Caco-2 (cell line): ENCODE measurements around the gene CMSS1. TPM values are rescaled to one million over a fixed set of nuclear protein-coding genes. Genes with fewer than 3 reads are reported as not detected.

ENCODE experiments used
- BruUV-seq: library from RNA; stranded (reverse); fragments of 400-500 nt; replicated peaks from 2 replicates; lab custom pipeline; 2021; lab: Mats Ljungman, UMichigan
- CTCF ChIA-PET: fragments of 300-600 bp; sonication (Branson Sonifier 250); formaldehyde crosslinking; loops from one replicate; lab custom pipeline; 2022; ENCODE audit warnings: antibody characterized with exemption; lab: Charles Lee
- POLR2A ChIA-PET: fragments of 300-600 bp; sonication (Branson Sonifier 250); formaldehyde crosslinking; loops from one replicate; lab custom pipeline; 2022; ENCODE audit warnings: antibody characterized with exemption; lab: Charles Lee
- DNase-seq, 2 experiments: peaks; one replicate each; pipeline versions ENCODE4 v3.0.0 to v3.0.0-alpha.2; 2020 to 2022
- H3K27me3 ChIP-seq: replicated peaks from 2 replicates; pipeline ENCODE4 v1.6.0; 2011; ENCODE audit warnings: low read length; ENCODE audit not compliant: control insufficient read depth, insufficient read depth
- H3K36me3 ChIP-seq: 2 replicates; pipeline ENCODE4 v1.5.1; 2011; ENCODE audit warnings: low read length; ENCODE audit not compliant: control insufficient read depth, insufficient read depth
- H3K4me1 ChIP-seq: fragments of 250-450 bp; sonication (Bioruptor Pico); 2 replicates; pipeline ENCODE4 v1.5.1; 2020; ENCODE audit warnings: mild to moderate bottlenecking
- H3K4me3 ChIP-seq: 2 replicates; pipeline ENCODE4 v1.5.1; 2011; ENCODE audit warnings: low read depth, mild to moderate bottlenecking, control low read depth, low read length
- H3K9me3 ChIP-seq: fragments of 250-450 bp; sonication (Bioruptor Pico); 2 replicates; pipeline ENCODE4 v1.5.1; 2020; ENCODE audit warnings: mild to moderate bottlenecking, moderate library complexity
- H3K27ac Mint-ChIP-seq: one replicate; pipeline ENCODE4 v1.8.0; 2022; ENCODE audit warnings: mixed read lengths; ENCODE audit not compliant: unreplicated experiment
- H3K27me3 Mint-ChIP-seq: one replicate; pipeline ENCODE4 v1.8.0; 2022; ENCODE audit warnings: mixed read lengths; ENCODE audit not compliant: insufficient read depth, unreplicated experiment
- H3K36me3 Mint-ChIP-seq: one replicate; pipeline ENCODE4 v1.8.0; 2022; ENCODE audit warnings: mild to moderate bottlenecking, mixed read lengths; ENCODE audit not compliant: insufficient read depth, unreplicated experiment
- H3K4me1 Mint-ChIP-seq: one replicate; pipeline ENCODE4 v1.8.0; 2022; ENCODE audit warnings: low read depth, mixed read lengths; ENCODE audit not compliant: unreplicated experiment
- H3K4me3 Mint-ChIP-seq: one replicate; pipeline ENCODE4 v1.8.0; 2022; ENCODE audit warnings: mild to moderate bottlenecking, moderate library complexity, mixed read lengths; ENCODE audit not compliant: unreplicated experiment
- H3K9me3 Mint-ChIP-seq: one replicate; pipeline ENCODE4 v1.8.0; 2022; ENCODE audit warnings: mixed read lengths; ENCODE audit not compliant: unreplicated experiment
- CTCF ChIP-seq, 2 experiments: fragments of 200-600 bp in 1 of 2; IDR thresholded peaks; 1 replicate in 1 of 2; 2 replicates in 1 of 2; pipeline versions ENCODE4 v1.5.1 to v1.8.0; 2011 to 2022; ENCODE audit warnings: antibody characterized with exemption in 1 of 2, control low read depth in 1 of 2, inconsistent platforms in 1 of 2, low read depth in 1 of 2, low read length in 1 of 2, mild to moderate bottlenecking in 1 of 2, moderate library complexity in 1 of 2; ENCODE audit not compliant: insufficient read depth in 1 of 2, severe bottlenecking in 1 of 2, unreplicated experiment in 1 of 2
- intact Hi-C: fragments of 100-400 bp; cut with micrococcal nuclease; formaldehyde crosslinking; loops from one replicate; pipeline ENCODE4 v1.10.0; 2022; ENCODE audit not compliant: unreplicated experiment
- total RNA-seq: library from RNA; stranded (reverse); gene quantifications from 2 replicates; pipeline ENCODE4 v1.2.3, GENCODE V29; 2022

CMSS1 gene
- total RNA-seq, 1 experiment from 2014 or later: 54.4 TPM

- no peaks in the 10 kb centered on the region for H3K36me3 Mint-ChIP-seq
- BruUV-seq: no TSS peak
- intact Hi-C loops: no loop called here
- H3K9me3 Mint-ChIP-seq: peaks cover 9% of the 10 kb centered on the region
- Histone ChIP-seq H3K27me3 (no peaks in the 10 kb centered on the region), H3K4me3 (no peak overlapping the region), H3K9me3 (no peaks in the 10 kb centered on the region), H3K4me1 (peaks cover 43% of the 10 kb centered on the region), H3K36me3 (no peaks in the 10 kb centered on the region)
- no peak for DNase-seq
- TF ChIP-seq CTCF (IDR thresholded peaks at IDR 0.05; ENCODE audit: insufficient read depth in 1 of 2, low read depth in 1 of 2, low read length in 1 of 2, severe bottlenecking in 1 of 2, unreplicated experiment in 1 of 2): no peak
- no peaks in the 10 kb centered on the region for H3K27me3 Mint-ChIP-seq
- peak overlapping the region; percentile 73 for H3K27ac Mint-ChIP-seq
- H3K4me1 Mint-ChIP-seq: peaks cover 53% of the 10 kb centered on the region
- H3K4me3 Mint-ChIP-seq: no peak overlapping the region
- POLR2A ChIA-PET: interaction anchor here (0.6 kb wide), 1 partner anchor 17 kb away, joined by 4 read pairs; no protein-coding TSS in a partner anchor
- CTCF ChIA-PET: interaction anchor here (1.3 kb wide), 1 partner anchor 215 kb away, joined by 5 read pairs; no protein-coding TSS in a partner anchor
Observed at GRCh38 chr3:100057716-100058575, 240.3 kb downstream of the CMSS1 start.

GRCh38 chr3:100059472-100059871 lies 241.8 kb downstream of the CMSS1 start:
- Histone ChIP-seq H3K36me3 (no peaks in the 10 kb centered on the region), H3K4me1 (peaks cover 30% of the 10 kb centered on the region), H3K9me3 (no peaks in the 10 kb centered on the region), H3K27me3 (no peaks in the 10 kb centered on the region), H3K4me3 (no peak overlapping the region)
- ChIA-PET POLR2A (no interaction called here), CTCF (no interaction called here)
- DNase-seq: no peak
- peaks cover 38% of the 10 kb centered on the region for H3K4me1 Mint-ChIP-seq
- no peaks in the 10 kb centered on the region for H3K27me3 Mint-ChIP-seq
- H3K9me3 Mint-ChIP-seq: peaks cover 9% of the 10 kb centered on the region
- intact Hi-C loops: no loop called here
- H3K4me3 Mint-ChIP-seq: no peak overlapping the region
- no peak overlapping the region for H3K27ac Mint-ChIP-seq
- H3K36me3 Mint-ChIP-seq: no peaks in the 10 kb centered on the region
- no peak for TF ChIP-seq CTCF (IDR thresholded peaks at IDR 0.05; ENCODE audit: insufficient read depth in 1 of 2, low read depth in 1 of 2, low read length in 1 of 2, severe bottlenecking in 1 of 2, unreplicated experiment in 1 of 2)
- BruUV-seq: no TSS peak

- H3K4me3 ChIP-seq: no peak overlapping the region
- peaks cover 26% of the 10 kb centered on the region for H3K4me1 Mint-ChIP-seq
- no peak overlapping the region for H3K4me3 Mint-ChIP-seq
- POLR2A ChIA-PET: no interaction called here
- H3K36me3 Mint-ChIP-seq: no peaks in the 10 kb centered on the region
- H3K9me3 Mint-ChIP-seq: peaks cover 4% of the 10 kb centered on the region
- no TSS peak for BruUV-seq
- H3K4me1 ChIP-seq: peaks cover 16% of the 10 kb centered on the region
- DNase-seq: no peak
- intact Hi-C loops: no loop called here
- no peaks in the 10 kb centered on the region for H3K9me3 ChIP-seq
- H3K27ac Mint-ChIP-seq: peak overlapping the region; percentile 17
- CTCF ChIA-PET: no interaction called here
- H3K27me3 ChIP-seq: no peaks in the 10 kb centered on the region
- no peaks in the 10 kb centered on the region for H3K36me3 ChIP-seq
- no peaks in the 10 kb centered on the region for H3K27me3 Mint-ChIP-seq
- no peak for TF ChIP-seq CTCF (IDR thresholded peaks at IDR 0.05; ENCODE audit: insufficient read depth in 1 of 2, low read depth in 1 of 2, low read length in 1 of 2, severe bottlenecking in 1 of 2, unreplicated experiment in 1 of 2)
Observed at GRCh38 chr3:100060685-100061484, 243.2 kb downstream of the CMSS1 start.
